GM12872 (cell line): ENCODE data around the gene OSM.

Experiments used
- CTCF ChIP-seq: IDR thresholded peaks from 3 replicates; pipeline ENCODE4 v1.5.1; 2011; ENCODE audit warnings: low read depth, mild to moderate bottlenecking, low read length, moderate library complexity; ENCODE audit not compliant: insufficient read depth

Gene OSM

GRCh38 chr22:30286331-30286730, 19.7 kb upstream of the OSM start:
- TF ChIP-seq CTCF, result no peak

- no peak for TF ChIP-seq CTCF
Measured at GRCh38 chr22:30285846-30286200, 19.2 kb upstream of the OSM start.

GRCh38 chr22:30285176-30285845, 18.7 kb upstream of the OSM start:
- TF ChIP-seq CTCF, result no peak

GRCh38 chr22:30284666-30285065, 18.0 kb upstream of the OSM start:
- TF ChIP-seq CTCF, result no peak

GRCh38 chr22:30284172-30284571, 17.5 kb upstream of the OSM start:
- no peak for TF ChIP-seq CTCF

GRCh38 chr22:30283342-30283741, 16.7 kb upstream of the OSM start:
- no peak for TF ChIP-seq CTCF

GRCh38 chr22:30282616-30283046, 16.0 kb upstream of the OSM start:
- TF ChIP-seq CTCF, result no peak
